Suppressor macrophage (primary cell): ENCODE data around the gene PCCA.
"Not testable (repeated sequence)": the region's sequence is repeated elsewhere in the genome, so short reads cannot be mapped to it uniquely, and the experiment has no call there.

Experiments used
- DNase-seq, 4 experiments: peaks; one replicate each; pipeline ENCODE4 v3.0.0-alpha.2; 2020 to 2022

PCCA gene

GRCh38 chr13:100097821-100098220 is 8.9 kb downstream of the PCCA start:
- DNase-seq, result no peak

- no peak for DNase-seq
These were observed 9.7 kb downstream of the PCCA start for GRCh38 chr13:100098445-100099116.

GRCh38 chr13:100099117-100099445 is 10.2 kb downstream of the PCCA start:
- DNase-seq, result not testable (repeated sequence)

DNA sequence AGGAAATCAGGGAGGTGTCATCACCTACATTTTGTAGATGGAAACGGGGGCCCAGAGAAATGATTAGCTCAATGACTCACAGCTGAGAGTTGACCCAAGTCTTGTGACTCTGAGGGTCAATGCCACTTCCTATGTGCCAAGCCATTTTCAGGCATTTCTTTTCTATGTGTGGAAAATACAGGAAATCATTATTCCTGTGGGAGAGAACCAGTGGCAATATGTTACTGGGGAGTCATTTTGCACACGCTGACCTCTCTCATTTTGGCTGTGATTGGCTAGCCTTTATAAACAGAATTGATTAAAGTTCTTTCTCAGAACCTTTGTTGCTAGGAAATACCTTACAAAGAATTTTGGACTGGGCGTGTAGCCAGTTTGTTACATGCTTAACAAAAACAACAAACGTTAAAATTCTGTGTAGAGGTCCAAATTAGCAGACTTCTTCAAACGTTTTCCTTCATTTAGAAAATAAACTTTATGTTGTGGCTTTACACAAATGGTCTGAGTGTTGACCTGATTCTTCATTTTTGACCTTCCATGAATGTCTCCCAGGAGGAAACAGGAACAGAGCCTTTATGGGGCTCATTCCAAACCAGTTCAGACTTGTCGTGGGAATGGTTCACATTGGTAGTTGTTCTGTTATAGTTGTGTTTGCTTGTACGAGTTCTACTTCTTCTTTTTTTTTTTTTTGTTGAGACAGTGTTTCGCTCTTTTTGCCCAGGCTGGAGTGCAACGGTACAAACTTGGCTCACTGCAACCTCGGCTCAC is 11.4 kb downstream of the PCCA start:
- peak; percentile 21 to 62 (median 41) for DNase-seq

GRCh38 chr13:100102042-100102441 is 13.1 kb downstream of the PCCA start:
- DNase-seq, result no peak

DNA sequence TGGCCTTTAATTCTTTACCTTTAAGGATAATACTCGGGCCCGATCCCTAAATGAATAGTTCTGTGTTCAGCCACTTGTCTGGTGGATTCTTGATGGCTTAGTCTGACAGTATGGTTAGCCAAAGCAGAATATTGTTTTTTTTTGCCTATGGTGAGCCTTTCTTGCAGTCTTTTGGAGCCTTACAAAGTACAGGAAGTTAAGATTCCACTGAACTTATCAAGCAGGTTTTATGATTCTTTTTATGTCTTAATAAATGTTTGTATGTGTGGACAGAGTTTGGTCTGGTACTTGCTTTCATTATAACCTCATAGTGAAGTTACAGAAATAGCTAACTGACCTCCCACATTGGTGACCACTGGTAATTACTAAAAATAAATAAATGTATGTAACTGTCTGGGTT is 17.1 kb downstream of the PCCA start:
- DNase-seq, result no peak

DNA sequence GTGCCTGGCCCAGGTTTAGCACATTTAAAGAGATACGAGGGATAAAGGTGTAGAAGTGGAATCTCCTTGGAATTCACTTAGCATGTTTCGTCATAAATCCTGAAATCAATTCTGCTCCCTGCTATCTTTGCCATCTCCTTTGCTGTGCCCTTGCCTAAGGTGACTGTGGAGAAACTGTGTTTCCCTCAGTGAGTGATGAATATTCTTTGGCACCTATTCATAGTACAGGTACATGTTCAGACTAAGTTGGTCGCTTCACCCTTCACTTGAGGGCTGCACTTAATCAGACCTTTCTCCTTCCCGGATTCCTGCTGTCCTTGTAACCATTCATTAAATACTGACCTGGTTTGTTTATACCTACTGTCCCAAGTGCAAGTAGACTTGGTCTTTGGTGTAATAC is 17.8 kb downstream of the PCCA start:
- DNase-seq, result no peak

GRCh38 chr13:100108913-100109507 is 20.1 kb downstream of the PCCA start:
- DNase-seq, result no peak

- no peak for DNase-seq
These were observed 21.4 kb downstream of the PCCA start for GRCh38 chr13:100110269-100110668.

DNA sequence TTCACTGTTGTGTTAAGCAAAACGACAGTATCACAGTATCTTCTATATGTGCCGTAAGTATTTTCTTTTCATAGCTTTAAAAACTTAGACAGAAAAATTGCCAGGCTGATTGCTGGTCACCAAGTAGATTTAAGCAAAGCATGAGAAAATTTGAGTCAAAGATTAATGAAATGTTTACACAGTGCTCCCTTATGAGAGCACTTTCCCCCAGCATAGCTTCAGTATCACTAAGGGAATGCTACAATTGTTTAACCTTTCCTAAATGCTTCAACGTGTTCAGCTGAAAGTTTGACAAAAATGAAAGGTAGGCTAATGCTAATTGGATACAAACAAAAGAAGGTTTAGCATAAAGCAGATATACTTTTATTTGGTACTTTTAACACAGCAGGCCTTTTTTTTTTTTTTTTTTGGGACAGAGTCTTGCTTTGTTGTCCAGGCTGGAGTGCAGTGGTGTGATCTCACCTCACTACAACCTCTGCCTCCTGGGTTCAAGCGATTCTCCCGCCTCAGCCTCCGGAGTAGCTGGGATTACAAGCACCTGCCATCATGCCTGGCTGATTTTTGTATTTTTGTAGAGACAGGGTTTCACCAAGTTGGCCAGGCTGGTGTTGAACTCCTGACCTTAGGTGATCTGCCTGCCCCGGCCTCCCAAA is 23.4 kb downstream of the PCCA start:
- no peak for DNase-seq

DNA sequence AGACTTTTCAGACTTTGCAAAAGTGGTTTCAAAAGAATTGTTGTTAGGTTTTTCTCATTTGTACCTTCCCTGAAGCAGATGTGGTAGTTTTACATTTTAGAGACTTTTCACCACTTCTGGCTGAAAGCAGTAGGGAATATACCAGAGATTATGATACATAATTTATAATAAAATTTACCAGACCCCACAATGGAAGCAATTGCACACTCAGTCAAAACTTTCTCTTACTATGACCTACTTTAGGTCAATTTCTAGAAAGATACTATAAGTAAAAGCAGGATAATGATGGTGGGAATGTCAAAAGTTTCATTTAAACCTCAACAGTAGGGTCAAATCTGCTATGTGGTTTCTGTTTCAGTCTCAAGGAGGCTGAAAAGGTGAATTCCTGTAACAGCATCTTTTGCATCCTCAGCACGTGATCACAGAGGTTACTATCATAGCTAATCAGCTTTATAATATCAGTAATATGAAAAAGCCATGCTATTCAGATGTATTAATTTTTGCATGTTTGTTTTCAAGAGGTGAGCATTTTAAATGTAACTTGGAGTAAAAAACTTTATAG is 26.9 kb downstream of the PCCA start:
- no peak for DNase-seq

DNA sequence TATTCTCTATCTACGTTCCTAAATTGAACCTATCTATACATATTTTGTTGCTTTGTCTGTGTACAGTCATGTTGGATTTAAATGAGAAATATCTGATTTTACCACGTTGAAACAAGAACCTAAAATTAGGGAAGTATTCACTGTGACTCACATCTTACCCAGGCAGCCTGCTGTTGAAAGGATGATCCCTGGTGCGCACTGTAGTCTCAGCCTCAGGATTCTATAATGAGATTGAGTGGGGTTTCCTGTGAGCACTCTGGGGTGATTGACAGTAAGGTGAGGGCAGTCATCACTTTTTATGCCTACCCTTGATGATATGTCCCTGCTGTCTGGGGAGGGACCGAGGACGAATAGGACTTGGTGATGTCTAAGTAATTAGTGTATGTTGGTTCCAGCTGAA is 35.4 kb downstream of the PCCA start:
- DNase-seq, result peak; percentile 66 to 85 (median 76)

GRCh38 chr13:100125946-100126345 is 37.1 kb downstream of the PCCA start:
- no peak for DNase-seq

DNA sequence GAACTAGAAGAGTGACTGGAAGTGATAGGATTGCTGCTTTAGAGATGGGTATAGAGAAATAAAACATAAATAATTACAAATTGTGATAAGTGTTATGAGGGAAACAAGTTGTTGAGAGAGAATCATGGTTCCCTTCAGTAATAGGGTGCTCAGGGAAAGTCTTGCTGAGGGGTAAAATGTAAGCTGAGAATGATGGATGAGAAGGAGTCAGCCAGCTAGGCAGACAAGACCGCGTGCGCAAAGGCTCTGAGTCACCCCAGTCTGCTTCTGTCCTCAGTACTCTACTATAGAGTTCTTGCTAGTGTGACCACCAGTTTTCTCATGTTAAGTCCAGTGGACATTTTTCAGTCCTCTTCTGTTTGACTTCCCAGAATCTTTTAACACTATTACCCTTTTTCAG is 39.5 kb downstream of the PCCA start:
- DNase-seq, result peak; percentile 34 to 62 (median 46)

DNA sequence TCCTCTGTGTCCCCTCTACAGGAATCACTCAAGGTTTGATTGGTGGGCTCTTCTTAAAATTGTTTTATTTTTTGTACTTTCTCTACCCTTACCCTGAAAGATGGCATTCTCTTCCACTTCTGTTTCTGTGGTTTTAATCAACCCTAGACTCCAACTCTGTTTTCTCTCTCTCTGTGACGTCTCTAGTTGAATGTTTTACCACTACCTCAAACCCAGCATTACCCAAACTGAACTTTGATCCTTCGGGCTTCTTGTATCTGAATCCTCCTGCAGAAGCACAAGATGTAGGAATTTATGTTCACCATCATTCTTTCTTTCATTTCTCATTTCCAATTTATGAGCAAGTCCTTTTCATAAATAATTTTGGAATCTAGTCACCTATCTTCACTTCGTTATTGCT is 39.9 kb downstream of the PCCA start:
- DNase-seq, result peak in 2 of 4 experiments; percentile 39 to 49

DNA sequence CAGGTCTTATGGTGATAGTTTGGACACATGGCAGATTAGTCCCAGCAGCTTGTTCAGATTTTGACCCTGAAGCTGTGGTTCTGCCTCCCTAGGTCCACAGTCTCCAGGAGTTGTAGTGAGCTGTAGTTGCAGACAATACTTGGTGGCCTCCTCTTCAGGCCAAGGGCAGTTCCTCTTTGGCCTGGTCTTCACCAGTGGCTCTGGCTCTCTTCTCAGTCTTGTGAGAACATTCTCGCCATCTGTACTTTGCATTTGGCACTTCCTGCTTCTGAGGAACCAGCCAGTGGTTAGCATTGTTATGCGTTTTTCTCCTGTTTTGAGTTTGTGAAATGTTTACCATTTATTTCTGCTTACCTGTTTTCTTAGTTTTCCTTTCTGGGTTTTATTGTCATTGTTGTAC is 40.7 kb downstream of the PCCA start:
- peak; percentile 71 to 88 (median 84) for DNase-seq

DNA sequence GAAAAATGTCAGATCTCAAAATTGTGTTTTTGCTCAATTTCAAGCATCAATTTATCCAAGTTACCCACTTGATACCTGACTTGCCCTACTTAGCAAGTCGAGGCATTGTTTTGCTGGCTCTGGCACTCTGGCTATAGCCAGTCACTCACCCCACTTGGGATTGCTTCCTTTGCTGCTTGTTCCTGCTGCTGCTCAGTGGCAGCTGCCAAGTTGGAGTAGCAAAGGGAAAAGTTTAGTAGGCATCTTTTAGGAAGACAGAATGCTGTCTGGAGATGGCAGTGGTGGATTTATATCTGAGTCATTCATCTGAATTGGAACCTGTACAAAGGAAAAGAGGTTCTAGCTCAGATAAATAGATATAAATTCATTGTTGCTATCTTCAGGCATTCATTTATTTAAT is 41.2 kb downstream of the PCCA start:
- DNase-seq, result peak in 3 of 4 experiments; percentile 14 to 20 (median 19)

DNA sequence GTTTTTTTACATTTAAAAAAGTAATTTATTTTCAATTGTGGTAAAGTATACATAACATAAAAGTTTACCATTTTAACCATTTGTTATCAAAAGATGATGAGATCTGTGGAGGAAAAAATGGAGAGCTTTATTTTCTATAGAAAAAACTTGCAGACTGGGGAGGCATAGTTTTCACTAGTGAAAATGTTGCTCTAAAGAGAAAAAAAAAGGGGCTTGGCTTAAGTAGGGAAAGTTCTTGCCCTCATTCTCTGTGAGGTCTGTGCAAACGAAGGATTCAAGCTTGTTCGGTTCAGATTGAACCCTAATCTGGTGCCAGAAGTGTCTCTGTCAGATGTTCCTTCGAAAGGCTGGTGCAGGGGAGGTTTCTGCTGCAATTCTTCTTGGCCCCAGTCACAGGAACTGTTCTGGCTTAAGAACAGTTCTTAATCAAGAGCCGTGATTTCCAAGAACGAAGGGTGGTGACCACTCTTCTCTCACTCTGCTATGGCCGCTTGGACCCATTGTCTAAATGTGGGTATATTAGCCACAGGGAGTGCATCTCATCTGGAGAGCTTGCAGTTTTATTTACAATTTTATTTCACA is 42.1 kb downstream of the PCCA start:
- no peak for DNase-seq

DNA sequence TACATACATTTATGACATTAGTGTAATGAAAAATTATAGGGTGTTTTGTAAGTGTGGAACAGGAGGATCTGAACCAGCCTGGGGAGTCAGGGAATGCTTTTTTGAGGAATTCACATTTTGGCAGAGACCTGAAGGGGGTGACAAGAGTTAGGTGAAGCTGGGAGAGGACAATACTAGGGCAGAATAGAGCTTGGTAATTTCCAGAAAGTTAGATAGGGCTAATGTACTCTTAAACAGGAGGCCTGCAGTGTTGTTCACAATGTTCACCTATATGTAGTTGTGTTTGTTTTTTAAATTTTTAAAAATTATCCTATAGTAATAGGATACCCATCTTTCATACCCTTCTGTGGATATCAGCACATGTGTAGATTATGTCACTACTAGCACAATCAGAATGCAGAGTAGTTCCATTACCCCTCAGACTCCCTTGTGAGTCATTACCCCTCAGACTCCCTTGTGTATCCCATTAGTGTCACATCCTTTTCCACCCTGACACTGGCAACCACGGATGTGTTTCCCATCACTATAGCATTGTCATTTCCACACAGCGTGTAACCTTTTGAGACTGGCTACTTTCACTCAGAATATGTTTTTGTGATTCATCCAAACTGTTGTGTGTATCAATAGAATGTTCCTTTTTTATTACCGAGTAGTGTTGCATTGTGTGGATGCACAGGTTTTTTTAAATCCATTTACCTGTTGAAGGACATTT is 43.1 kb downstream of the PCCA start:
- DNase-seq, result peak; percentile 48 to 91 (median 70)

- peak in 2 of 4 experiments; percentile 23 to 41 for DNase-seq
These were observed 50.1 kb downstream of the PCCA start for GRCh38 chr13:100138859-100139491.

GRCh38 chr13:100139817-100140216 is 50.9 kb downstream of the PCCA start:
- DNase-seq, result peak in 2 of 4 experiments; percentile 4 to 6
